ENCODE measurements around the gene LPCAT1.

The LPCAT1 gene

GRCh38 chr5:1555011-1555807 lies 31.4 kb upstream of the LPCAT1 start:
- DNase-seq: no peak

- DNase-seq: no peak
Observed at GRCh38 chr5:1554410-1554967, 30.7 kb upstream of the LPCAT1 start.

- DNase-seq: no peak
Observed at GRCh38 chr5:1553539-1554409, 30.0 kb upstream of the LPCAT1 start.

GRCh38 chr5:1552521-1553255 lies 28.9 kb upstream of the LPCAT1 start:
- DNase-seq: no peak

- no peak for DNase-seq
Observed at GRCh38 chr5:1551426-1552301, 27.9 kb upstream of the LPCAT1 start.

GRCh38 chr5:1550287-1551076 lies 26.7 kb upstream of the LPCAT1 start:
- no peak for DNase-seq

- DNase-seq: no peak
Observed at GRCh38 chr5:1549475-1550030, 25.8 kb upstream of the LPCAT1 start.

- DNase-seq: no peak
Observed at GRCh38 chr5:1548702-1549474, 25.1 kb upstream of the LPCAT1 start.

- DNase-seq: no peak
Observed at GRCh38 chr5:1547655-1548054, 23.9 kb upstream of the LPCAT1 start.

- DNase-seq: no peak
Observed at GRCh38 chr5:1547236-1547635, 23.5 kb upstream of the LPCAT1 start.

GRCh38 chr5:1546556-1546955 lies 22.8 kb upstream of the LPCAT1 start:
- DNase-seq: no peak

- no peak for DNase-seq
Observed at GRCh38 chr5:1545805-1546355, 22.1 kb upstream of the LPCAT1 start.

GRCh38 chr5:1545126-1545804 lies 21.5 kb upstream of the LPCAT1 start:
- DNase-seq: no peak

GRCh38 chr5:1544294-1544961 lies 20.7 kb upstream of the LPCAT1 start:
- DNase-seq: no peak

GRCh38 chr5:1543398-1544293 lies 19.9 kb upstream of the LPCAT1 start:
- no peak for DNase-seq

GRCh38 chr5:1542781-1543180 lies 19.0 kb upstream of the LPCAT1 start:
- DNase-seq: no peak

GRCh38 chr5:1541702-1542400 lies 18.1 kb upstream of the LPCAT1 start:
- no peak for DNase-seq
